AG20443 (cell line): Measurements from ENCODE around the gene TMPRSS6.

Experiments used
- DNase-seq: peaks from one replicate; pipeline ENCODE4 v3.0.0; 2012; ENCODE audit warnings: low spot score, mixed read lengths

TMPRSS6 gene

DNA sequence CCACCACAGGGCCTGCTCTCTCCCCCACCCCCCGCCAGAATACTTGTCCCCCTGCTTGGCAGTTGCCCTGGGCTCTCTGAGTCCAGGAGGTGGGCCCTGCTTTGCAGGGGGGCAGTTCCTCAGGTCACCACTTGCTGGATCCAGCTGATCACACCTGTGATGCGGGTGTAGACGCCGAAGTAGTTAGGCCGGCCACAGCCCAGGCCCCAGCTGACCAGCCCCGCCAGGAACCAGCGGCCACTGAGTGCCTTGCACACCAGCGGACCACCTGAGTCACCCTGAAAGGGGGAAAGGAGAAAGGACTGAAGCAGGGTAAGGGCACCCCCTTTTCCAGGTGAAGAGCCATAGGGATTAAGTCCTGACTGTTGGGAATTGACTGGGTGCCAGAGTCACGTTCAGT is 43.6 kb downstream of the TMPRSS6 start:
- DNase-seq, result no peak

GRCh38 chr22:37065180-37065579 is 44.3 kb downstream of the TMPRSS6 start:
- DNase-seq, result no peak

DNA sequence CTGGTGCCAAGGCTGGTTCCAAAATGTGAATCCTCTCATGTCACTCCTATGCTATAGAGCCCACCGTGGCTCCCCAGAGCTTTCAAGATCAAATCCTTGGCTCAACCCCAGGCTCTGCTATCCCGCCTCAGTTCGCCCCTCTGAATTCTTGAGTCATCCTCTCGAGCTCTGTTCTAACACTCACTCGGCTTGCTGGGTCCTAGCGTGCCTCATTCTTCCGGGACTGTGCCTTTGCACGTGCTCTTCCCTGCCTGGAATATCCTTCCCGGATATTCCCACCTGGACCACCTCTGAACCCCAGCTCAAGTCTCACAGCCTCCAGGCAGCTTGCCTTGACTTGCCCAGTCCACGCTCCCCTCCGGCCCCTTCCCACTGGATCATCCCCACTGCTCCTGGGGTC is 45.0 kb downstream of the TMPRSS6 start:
- DNase-seq, result no peak

DNA sequence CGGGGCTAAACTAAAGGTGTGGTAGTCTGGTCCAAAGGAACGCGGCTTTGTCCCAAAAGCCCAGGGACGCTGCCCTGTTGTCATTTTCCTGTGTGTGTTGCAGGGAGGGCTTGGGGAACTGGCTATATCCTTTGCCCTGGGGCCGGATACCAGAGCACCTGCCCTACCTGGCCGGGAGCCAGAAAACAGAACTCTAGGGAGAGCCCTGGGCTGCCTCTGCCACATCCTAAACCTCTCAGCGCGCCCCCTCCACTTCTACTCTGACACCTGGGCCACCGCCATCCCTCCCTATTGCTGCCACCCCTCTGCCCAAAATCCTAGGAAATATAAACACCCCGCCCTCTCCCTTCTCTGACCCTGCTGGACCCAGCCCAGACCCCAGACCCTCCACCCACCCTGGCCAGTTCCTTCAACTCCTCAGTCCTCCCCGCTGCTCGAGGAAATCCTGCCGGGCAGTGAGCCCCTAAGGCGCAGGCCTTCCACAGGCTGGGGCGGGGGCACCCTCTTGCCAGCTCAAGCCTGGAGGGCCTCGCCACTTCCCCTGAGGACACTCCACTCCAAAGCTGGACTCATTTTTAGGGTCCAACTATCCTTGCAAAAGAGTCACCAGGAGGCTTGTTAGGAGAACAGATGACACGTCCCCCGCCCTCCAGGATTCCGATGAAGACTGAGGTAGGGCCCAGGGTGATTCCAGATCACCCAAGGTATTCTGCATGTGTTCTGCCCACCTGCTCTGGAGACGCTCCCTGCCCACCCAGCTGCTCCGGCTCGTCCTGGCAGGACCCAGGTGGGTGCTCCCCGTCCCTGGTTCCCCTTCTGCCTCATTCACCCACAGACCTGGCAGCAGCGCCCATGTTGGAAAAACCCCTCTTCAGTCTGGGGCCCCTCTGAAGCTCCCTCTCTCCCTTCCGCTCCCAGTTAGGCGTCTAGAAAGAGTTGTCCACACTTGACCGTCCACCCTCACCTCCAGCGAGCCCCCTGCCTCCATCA is 45.8 kb downstream of the TMPRSS6 start:
- DNase-seq, result no peak

DNA sequence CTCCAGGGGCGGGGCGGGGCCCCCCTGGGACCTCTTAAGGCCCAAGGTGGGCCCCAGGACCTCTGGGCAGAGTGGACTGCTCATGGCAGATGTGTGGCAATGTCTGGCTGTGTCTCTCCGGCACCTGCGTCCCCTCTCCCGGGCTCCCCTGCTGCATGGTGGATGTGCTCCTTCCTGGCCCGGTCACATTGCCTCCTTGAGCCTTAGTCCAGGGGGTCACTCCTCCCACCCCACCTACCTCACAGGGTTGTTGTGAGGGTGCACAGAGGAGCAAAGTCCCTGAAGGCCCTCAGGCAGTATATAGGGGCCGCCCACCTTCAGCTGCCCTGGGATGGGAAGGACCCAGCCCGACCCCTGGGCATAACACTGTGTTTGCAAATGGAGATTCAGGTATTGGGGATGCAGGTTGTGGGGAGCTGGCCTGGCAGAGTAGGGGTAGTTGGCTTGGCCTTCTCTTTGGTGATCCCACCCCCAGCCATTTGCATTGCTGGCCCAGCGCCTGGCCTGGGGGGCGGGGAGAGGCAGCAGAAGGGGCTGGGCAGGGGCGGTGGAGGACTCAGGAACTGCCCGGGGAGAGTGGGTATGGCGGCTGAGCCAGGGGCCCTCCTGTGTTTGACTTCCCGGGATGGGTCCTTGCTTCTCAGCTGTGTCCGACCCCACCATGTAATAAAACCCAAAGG is 46.7 kb downstream of the TMPRSS6 start:
- no peak for DNase-seq

- DNase-seq, result no peak
Measured at GRCh38 chr22:37062376-37062675, 47.2 kb downstream of the TMPRSS6 start.

DNA sequence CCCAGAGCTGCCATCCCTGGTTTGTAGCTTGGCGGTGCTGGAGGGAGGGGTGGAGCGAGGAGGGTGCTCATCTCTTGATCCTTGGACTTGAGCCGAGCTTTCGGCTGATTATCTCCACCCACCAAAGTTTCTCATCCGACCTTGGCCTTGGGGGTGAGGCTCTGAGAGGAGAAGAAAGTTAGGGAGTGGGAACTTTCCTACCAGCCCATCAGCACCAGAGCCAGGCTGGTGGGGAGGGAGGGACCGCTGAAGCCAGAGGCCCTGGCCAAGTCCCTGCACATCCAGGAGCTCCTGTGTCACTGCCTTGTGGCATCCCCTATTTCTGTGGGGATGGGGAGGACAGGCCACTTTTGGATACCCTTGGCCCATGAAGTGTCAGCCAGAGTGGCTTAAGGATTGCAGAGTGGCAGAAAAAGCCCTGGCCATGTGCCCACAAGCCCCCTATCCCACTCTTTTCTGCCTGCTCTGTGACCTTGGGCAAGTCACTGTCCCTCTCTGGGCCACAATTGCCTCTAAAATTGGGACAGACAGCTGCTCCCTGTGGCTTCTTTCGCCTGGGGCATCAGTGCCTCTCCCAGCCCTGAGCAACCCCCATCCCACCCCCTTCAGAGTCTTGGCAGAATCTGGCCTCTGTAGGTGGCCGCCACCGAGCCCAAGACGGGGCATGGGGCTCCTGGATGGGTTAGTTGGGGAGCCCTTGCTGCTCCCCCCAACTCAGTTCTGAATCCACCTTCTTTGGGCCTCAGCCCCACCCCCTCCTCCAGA is 47.7 kb downstream of the TMPRSS6 start:
- DNase-seq, result no peak

GRCh38 chr22:37060801-37061610 is 48.5 kb downstream of the TMPRSS6 start:
- DNase-seq, result no peak

GRCh38 chr22:37059876-37060449 is 49.5 kb downstream of the TMPRSS6 start:
- no peak for DNase-seq

DNA sequence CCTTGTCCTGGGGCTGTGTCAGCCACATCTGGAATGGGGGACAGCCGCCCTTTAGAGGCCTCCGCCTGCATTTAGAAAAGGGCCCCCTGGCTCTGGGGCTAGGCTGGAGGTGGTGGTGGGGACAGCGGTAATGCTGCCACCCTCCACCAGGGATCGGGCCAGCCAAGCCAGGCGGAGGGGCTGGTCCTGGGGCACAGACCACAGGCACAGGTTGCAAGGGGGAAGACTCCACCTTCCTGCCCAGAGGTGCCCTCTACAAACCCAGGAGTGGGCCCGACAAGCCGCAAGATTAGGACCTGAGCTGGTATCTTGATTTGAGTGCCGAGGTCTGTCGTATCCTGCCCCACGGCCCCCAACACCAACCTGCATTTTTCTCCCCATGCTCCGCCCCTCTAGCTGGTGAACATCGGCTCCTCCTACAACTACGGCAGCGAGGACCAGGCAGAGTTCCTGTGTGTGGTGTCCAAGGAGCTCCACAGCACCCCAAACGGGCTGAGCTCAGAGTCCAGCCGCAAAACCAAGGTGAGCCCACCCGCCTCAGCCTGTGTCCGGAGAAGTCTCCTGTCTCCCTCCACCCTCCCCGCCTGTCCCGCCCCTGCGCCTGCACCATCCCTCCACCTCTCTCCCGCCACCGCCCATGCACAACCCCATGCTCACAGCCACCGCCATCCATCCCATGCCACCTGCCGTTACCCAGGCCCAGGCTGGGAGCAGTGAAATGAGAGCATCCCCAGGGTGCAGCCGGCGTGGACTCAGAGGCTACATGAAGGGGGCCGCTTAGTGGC is 50.4 kb downstream of the TMPRSS6 start:
- DNase-seq, result no peak

DNA sequence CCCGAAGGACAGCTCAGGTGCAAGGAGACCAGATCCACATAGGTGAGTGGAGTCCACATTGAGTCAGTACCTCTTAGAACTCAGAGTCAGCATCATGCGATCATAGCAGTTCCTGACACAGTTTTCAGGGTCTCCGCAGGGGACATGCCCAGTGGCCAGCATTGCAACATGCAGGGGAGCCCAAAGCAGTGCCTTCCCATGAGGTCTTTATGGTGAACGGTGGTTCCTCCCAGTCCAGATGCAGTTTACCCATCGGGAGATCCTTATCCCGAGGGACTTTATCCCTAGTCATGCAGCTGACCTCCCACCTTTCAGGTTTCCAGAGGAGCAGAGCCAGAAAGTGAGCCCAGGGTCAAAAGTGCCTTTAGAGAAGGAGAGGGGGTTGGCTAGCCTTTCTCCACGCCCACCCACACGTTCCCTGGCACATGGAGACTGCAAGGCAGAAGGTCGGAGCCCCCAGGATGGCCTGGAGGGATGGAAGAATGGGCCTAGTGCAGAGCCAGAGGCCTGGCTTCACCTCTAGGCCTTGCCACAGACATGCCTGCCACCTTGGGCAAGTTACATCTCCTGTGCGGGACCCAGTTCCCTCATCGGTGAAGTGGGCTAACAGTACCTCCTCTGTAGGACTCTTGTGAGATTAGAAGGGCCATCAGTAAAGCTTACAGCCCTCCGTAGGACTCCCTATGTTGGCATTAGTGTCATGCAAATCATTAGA is 51.6 kb downstream of the TMPRSS6 start:
- no peak for DNase-seq

DNA sequence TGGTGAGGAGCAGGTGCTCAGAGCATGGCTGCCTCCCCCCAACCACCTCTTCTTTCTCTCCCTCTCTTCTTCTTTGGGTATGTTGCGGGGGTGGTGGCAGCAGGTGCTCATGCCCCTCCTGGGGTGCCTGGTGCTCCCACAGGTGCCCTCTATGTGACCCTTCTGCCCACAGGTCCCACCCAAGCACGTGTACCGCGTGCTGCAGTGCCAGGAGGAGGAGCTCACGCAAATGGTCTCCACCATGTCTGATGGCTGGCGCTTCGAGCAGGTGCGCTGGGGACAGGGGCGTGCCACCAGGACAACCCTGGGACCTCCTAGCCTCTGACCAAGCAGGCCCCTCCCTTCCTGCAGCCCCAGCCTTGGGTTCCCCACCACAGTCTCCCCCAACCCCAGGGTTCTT is 52.3 kb downstream of the TMPRSS6 start:
- no peak for DNase-seq

DNA sequence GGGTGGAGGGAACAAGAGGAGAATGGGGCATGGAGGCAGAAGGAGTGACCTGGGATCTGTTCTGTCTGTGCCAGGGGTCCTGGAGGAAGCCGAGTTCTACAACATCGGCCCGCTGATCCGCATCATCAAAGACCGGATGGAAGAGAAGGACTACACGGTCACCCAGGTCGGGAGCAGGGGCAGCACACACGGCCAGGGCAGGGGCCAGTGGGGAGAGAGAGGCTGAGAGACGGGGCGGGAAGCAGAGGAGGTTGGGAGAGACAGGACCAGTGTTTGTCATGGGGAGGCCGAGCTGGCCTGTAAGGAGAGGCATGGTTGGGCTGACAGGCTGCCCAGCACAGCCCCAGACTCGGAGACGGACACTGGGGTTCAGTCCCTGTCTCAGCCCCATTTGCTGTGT is 53.3 kb downstream of the TMPRSS6 start:
- DNase-seq, result no peak

DNA sequence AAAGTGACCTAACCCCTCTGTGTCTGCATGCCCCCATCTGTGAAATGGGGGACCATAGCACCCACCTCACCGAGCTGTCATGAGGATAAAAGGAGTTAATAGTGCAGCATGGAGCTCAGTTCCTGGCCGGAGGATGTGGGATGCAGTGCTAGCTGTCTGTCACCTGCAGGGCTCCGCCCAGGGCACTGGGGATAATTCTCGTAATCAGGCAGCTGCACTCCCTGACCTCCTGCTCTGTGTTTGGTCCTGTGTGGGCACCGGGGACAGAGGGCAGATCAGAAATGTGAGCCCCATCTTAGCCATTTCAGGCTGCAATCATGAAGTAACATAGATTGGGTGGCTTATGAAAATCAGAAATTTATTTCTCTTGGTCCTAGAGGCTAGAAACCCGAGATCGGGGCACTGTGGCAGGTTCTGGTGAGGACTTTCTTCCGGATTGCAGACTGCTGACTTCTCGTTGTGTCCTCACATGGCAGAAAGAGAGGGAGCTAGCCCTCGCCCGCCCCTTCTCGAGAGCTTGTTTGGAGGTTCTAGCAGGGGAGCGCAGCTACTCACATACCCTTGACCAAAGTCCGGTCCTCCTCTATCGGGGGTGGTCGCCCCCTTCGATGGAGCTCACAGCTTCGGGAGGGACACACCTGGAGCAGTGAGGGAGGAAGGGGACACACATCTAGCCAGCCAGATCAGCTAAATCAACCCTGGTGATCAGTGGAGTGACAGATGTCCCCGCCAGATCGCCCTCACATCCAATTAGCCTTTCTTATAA is 54.7 kb downstream of the TMPRSS6 start:
- DNase-seq, result no peak

DNA sequence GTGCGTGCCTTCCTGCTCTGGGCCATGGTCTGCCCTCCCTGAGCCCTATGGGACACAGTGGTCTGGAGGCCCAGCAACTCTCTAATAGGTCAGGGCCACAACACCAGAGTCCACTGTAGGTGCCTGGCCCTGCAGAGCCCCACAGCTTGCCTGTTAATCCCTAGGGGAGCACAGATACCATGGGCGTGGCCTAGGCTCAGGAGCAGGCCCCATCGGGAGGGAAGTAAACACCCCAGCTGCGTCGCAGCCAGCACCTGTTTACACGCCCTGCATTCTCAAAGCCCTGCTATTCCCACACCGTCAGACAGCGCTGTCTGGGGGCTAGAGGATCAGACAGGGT is 55.5 kb downstream of the TMPRSS6 start:
- DNase-seq, result no peak

DNA sequence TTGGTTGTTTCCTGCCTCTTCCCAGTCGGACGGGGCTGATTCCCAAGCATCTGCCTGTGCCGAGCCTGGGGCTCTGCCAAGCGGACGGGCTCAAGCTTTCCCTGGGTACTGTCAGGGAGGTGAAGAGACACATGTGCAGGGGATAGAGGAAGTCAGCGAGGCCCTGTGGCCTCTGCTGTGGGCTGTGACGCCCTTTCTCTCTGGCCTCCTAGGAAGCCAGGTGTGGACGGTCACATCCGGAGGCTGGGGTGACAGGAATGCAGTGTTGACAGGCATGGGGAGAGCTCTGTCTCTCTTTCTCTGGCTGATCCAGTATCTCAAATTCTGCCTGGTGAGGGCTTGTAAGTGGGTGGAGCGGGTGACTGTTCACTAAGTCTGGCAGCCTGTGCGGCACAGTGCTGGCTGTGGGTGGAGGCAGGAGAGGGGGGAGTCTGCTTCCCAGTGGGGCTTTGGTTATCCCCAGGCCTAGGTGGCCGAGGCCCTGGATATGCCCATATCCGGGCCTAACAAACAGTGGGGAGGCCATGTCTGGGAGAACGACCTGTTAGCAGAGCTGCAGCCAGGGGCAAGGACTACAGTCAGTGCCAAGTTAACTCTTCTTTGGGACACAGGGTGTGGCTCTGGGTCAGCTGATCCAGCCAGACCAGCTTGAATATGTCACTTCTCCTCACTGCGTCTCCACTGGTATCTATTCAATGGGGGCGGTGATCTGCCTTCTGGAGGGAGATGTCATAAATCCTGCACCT is 56.0 kb downstream of the TMPRSS6 start:
- peak; percentile 70 for DNase-seq

GRCh38 chr22:37052386-37053309 is 56.9 kb downstream of the TMPRSS6 start:
- no peak for DNase-seq
